Hepatocyte (in vitro differentiated cells): ENCODE measurements around the gene NCF2. TPM values are rescaled to one million over a fixed set of nuclear protein-coding genes. Genes with fewer than 3 reads are reported as not detected.

ENCODE experiments used
- DNase-seq: peaks from one replicate; pipeline ENCODE4 v3.0.0-alpha.2; 2016; ENCODE audit warnings: low spot score
- H2AFZ ChIP-seq: fragments of 200-600 bp; sonication (generic); 2 replicates; pipeline ENCODE4 v1.6.0; 2016; ENCODE audit warnings: antibody characterized with exemption, mild to moderate bottlenecking
- H3K27ac ChIP-seq: fragments of 200-600 bp; sonication (generic); 2 replicates; pipeline ENCODE4 v1.5.1; 2016; ENCODE audit warnings: mild to moderate bottlenecking
- H3K27me3 ChIP-seq: fragments of 200-600 bp; sonication (generic); 2 replicates; pipeline ENCODE4 v1.6.1; 2016
- H3K36me3 ChIP-seq: fragments of 200-600 bp; sonication (generic); replicated peaks from 2 replicates; pipeline ENCODE4 v1.5.1; 2016; ENCODE audit warnings: low read depth; ENCODE audit not compliant: insufficient read depth
- H3K4me1 ChIP-seq: fragments of 200-600 bp; sonication (generic); 2 replicates; pipeline ENCODE4 v1.5.1; 2016; ENCODE audit warnings: mild to moderate bottlenecking, moderate library complexity; ENCODE audit not compliant: insufficient read depth
- H3K4me2 ChIP-seq: fragments of 200-600 bp; sonication (generic); 2 replicates; pipeline ENCODE4 v1.6.0; 2016
- H3K4me3 ChIP-seq: fragments of 200-600 bp; sonication (generic); 2 replicates; pipeline ENCODE4 v1.5.1; 2016; ENCODE audit warnings: mild to moderate bottlenecking
- H3K79me2 ChIP-seq: fragments of 200-600 bp; sonication (generic); 2 replicates; pipeline ENCODE4 v1.6.0; 2017; ENCODE audit warnings: mild to moderate bottlenecking
- H3K9me2 ChIP-seq: fragments of 200-600 bp; sonication (generic); replicated peaks from 2 replicates; pipeline ENCODE4 v1.6.0; 2017; ENCODE audit warnings: mild to moderate bottlenecking; ENCODE audit not compliant: insufficient read depth
- H3K9me3 ChIP-seq: fragments of 200-600 bp; sonication (generic); 2 replicates; pipeline ENCODE4 v1.5.1; 2016; ENCODE audit warnings: low read depth, mild to moderate bottlenecking
- H4K20me1 ChIP-seq: fragments of 200-600 bp; sonication (generic); 2 replicates; pipeline ENCODE4 v1.6.0; 2016; ENCODE audit warnings: mild to moderate bottlenecking; ENCODE audit not compliant: insufficient read depth, poor library complexity, severe bottlenecking
- EZH2 ChIP-seq: fragments of 200-600 bp; sonication (generic); IDR thresholded peaks from 2 replicates; pipeline ENCODE4 v1.6.1; 2016; ENCODE audit warnings: antibody characterized with exemption, mild to moderate bottlenecking, borderline replicate concordance
- EZH2phosphoT487 ChIP-seq: fragments of 200-600 bp; sonication (generic); IDR thresholded peaks from one replicate; pipeline ENCODE4 v1.6.1; 2018; ENCODE audit warnings: antibody characterized with exemption, mild to moderate bottlenecking, low read depth, moderate library complexity; ENCODE audit not compliant: unreplicated experiment, severe bottlenecking
- WGBS: methylation state at CpG from one replicate; pipeline ENCODE4 v1.1.6; 2016; ENCODE audit warnings: low lambda C conversion rate; ENCODE audit errors: missing lambda C conversion rate; 5-methylcytosine and 5-hydroxymethylcytosine counted together
- polyA plus RNA-seq: library from polyadenylated mRNA; unstranded; fragments of >200 nt; fragmentation: Nextera tagmentation; extraction: Ambion mirVana; gene quantifications from 2 replicates; pipeline ENCODE4 v1.2.1, GENCODE V29; 2016
- total RNA-seq: library from RNA; depleted of rRNA; stranded (reverse); fragments of >200 nt; gene quantifications from 2 replicates; pipeline ENCODE4 v1.2.3, GENCODE V29; 2014
- TF ChIP-seq, protein P1 (sequence below): fragments of 200-600 bp; sonication (generic); IDR thresholded peaks from 2 replicates; pipeline ENCODE4 v1.5.1; 2016; ENCODE audit warnings: antibody characterized with exemption, mild to moderate bottlenecking; ENCODE audit not compliant: poor library complexity

The NCF2 gene
- total and polyA plus RNA-seq, 2 experiments from 2014 or later, result 3.1 to 13.7 TPM

DNA sequence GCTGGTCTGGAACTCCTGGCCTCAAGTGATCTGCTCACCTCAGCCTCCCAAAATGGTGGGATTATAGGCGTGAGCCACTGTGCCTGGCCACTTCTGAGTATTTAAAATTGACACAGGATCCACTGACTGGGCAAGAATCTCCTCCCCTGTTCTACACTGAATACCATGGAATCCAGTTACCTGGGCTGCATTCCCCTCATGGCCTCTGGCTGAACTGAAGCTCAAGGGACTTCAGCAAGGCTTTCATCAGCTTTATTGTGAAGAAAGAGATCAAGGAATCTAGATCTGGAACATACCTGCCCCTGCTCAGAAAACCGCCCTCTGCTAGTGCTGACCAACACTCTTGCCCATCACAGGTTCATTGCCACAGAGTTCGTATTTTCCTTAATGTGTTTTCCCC is 20.5 kb downstream of the NCF2 start:
- Histone ChIP-seq H3K4me2 (no peak overlapping the region), H2AFZ (no peak overlapping the region), H3K27ac (no peak overlapping the region), H3K9me3 (no peaks in the 10 kb centered on the region), H3K36me3 (no peaks in the 10 kb centered on the region), H3K4me1 (no peaks in the 10 kb centered on the region), H4K20me1 (no peaks in the 10 kb centered on the region), H3K4me3 (no peak overlapping the region), H3K27me3 (no peaks in the 10 kb centered on the region), H3K9me2 (no peaks in the 10 kb centered on the region), H3K79me2 (no peaks in the 10 kb centered on the region)
- WGBS, result 91% methylated on average over 3 of the region's 3 CpGs
- no peak for DNase-seq
- TF ChIP-seq EZH2phosphoT487, result no peak
- TF ChIP-seq, protein P1, sequence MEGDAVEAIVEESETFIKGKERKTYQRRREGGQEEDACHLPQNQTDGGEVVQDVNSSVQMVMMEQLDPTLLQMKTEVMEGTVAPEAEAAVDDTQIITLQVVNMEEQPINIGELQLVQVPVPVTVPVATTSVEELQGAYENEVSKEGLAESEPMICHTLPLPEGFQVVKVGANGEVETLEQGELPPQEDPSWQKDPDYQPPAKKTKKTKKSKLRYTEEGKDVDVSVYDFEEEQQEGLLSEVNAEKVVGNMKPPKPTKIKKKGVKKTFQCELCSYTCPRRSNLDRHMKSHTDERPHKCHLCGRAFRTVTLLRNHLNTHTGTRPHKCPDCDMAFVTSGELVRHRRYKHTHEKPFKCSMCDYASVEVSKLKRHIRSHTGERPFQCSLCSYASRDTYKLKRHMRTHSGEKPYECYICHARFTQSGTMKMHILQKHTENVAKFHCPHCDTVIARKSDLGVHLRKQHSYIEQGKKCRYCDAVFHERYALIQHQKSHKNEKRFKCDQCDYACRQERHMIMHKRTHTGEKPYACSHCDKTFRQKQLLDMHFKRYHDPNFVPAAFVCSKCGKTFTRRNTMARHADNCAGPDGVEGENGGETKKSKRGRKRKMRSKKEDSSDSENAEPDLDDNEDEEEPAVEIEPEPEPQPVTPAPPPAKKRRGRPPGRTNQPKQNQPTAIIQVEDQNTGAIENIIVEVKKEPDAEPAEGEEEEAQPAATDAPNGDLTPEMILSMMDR, result no peak
- TF ChIP-seq EZH2, result no peak

DNA sequence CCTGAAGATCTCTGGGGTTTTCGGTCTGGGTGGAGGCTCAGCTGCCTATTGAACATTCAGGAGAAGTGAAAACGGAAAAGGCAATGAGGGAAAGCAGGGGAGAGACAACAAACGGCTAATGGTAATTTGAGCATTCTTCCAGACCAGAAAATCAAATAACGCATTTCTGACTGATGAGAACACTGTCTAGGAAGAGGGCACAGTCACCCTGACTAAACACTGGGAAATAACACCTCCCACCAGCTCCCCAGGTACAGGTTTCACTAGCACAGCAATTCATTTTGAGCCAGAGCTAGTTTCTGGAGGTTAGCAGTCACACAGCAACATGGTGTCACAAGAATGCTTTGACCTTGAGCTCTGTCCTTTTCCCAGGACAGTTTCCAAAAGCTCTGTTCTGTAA is 21.1 kb downstream of the NCF2 start:
- H3K9me3 ChIP-seq, result no peaks in the 10 kb centered on the region
- H4K20me1 ChIP-seq, result no peaks in the 10 kb centered on the region
- peak; percentile 23 for DNase-seq
- H2AFZ ChIP-seq, result no peak overlapping the region
- peak overlapping the region; percentile 27 for H3K27ac ChIP-seq
- H3K4me2 ChIP-seq, result no peak overlapping the region
- H3K79me2 ChIP-seq, result no peaks in the 10 kb centered on the region
- no peaks in the 10 kb centered on the region for H3K27me3 ChIP-seq
- no peaks in the 10 kb centered on the region for H3K9me2 ChIP-seq
- no peaks in the 10 kb centered on the region for H3K4me1 ChIP-seq
- no peak overlapping the region for H3K4me3 ChIP-seq
- TF ChIP-seq EZH2 (no peak), EZH2phosphoT487 (no peak)
- TF ChIP-seq, protein P1, result no peak
- WGBS, result 60% methylated on average over 4 of the region's 4 CpGs
- H3K36me3 ChIP-seq, result no peaks in the 10 kb centered on the region

- Histone ChIP-seq H2AFZ (no peak overlapping the region), H3K4me1 (no peaks in the 10 kb centered on the region), H3K9me2 (no peaks in the 10 kb centered on the region), H3K36me3 (no peaks in the 10 kb centered on the region), H3K79me2 (no peaks in the 10 kb centered on the region), H3K9me3 (no peaks in the 10 kb centered on the region), H3K27ac (peak overlapping the region; percentile 27), H3K27me3 (no peaks in the 10 kb centered on the region), H3K4me2 (no peak overlapping the region), H4K20me1 (no peaks in the 10 kb centered on the region), H3K4me3 (no peak overlapping the region)
- TF ChIP-seq EZH2, result no peak
- TF ChIP-seq, protein P1, result no peak
- TF ChIP-seq EZH2phosphoT487, result no peak
- 92% methylated on average over 12 of the region's 12 CpGs for WGBS
- no peak for DNase-seq
Measured at GRCh38 chr1:183568176-183569021, 21.9 kb downstream of the NCF2 start.
